NCI-H345 treated with DMSO at 0.1 percent for 48 hours (cell line): ENCODE measurements around the gene ONECUT3.
"Not testable (repeated sequence)": the region's sequence is repeated elsewhere in the genome, so short reads cannot be mapped to it uniquely, and the experiment has no call there.

Experiments used
- DNase-seq: peaks from one replicate; lab custom pipeline; 2025; ENCODE audit not compliant: unreplicated experiment; lab: John Stamatoyannopoulos, UW

The ONECUT3 gene

DNA sequence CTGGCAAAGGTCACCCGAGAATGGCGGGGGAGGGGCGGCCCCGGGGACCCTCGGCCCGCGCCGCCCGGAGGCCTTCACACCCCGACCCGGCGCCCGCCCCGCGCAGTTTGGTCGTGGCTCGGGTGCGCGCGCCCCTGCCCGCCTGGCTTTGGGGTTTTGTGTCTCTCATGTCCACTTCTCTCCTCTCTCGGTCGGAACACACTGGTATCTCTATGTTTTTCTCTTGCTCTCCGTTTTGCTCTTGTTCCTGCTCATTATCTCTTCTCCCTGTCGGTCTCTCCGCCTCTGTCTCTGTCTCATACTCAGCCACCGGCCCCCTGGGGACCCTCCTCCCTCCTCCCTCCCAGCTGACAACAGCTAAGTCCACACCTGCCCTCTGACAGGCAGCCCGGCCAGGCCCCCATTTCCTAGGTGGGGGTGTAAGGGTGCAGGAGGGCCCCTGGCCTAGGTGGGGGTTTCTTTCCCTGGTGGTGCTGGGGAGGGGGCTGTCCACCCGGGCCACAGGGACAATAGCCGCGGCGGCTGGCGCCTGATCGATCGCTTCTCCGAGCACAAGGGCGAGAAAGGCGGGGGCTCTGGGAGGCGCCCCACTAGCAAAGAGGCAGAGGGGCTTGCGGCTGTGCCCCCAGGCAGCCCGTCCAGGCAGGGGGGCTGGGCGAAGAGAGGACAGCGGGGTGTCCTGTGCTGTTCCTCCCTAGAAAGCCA, 2.3 kb downstream of the ONECUT3 start:
- DNase-seq, result no peak

DNA sequence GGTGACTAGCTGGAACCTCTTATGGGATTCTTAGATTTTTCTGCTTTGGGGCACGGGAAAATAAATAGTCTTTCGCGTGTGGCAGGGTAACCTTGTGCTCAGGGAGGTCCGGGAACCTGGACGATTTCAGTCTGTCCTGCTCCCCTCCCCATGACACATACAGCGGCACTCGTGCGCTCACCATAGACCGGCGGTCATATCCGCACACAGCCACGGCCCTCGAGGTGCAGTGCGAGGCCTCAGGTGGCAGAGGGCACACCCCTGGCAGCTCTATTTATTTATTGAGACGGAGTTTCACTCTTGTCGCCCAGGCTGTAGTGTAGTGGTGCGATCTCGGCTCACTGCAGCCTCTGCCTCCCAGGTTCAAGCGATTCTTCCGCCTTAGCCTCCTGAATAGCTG, 3.0 kb downstream of the ONECUT3 start:
- DNase-seq, result no peak

DNA sequence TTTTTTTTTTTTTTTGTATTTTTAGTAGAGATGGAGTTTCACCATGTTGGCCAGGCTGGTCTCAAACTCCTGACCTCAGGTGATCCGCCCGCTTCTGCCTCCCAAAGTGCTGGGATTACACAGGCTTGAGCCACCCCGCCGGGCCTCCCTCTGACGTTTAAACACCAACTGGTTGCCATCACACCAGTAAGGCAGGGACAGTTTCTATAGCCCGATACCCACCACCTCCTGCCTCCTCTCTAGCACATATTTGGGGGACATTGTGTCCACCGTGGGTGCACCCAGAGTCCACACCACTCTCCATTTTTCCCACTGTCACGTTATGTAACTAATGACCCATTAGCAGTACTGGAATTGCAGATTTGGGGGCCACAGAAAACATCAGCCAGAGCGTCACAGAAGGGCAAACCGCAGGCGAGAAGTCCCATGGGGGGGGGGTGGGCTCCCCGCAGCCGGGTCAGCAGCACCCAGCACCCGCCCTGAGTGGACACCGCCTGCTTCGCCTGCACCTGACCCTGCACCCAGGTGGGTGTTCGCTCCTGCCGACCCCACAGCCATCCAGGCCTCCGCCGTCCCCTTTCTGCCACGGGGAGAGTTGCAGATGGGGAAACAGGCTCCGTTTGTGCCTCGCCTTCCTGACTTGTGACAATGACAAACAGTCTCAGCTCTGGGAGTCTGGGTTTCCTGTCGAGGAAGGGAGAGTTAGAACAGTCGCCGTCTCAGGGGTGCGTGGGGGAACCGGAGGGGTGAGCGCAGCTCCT, 3.6 kb downstream of the ONECUT3 start:
- no peak for DNase-seq

DNA sequence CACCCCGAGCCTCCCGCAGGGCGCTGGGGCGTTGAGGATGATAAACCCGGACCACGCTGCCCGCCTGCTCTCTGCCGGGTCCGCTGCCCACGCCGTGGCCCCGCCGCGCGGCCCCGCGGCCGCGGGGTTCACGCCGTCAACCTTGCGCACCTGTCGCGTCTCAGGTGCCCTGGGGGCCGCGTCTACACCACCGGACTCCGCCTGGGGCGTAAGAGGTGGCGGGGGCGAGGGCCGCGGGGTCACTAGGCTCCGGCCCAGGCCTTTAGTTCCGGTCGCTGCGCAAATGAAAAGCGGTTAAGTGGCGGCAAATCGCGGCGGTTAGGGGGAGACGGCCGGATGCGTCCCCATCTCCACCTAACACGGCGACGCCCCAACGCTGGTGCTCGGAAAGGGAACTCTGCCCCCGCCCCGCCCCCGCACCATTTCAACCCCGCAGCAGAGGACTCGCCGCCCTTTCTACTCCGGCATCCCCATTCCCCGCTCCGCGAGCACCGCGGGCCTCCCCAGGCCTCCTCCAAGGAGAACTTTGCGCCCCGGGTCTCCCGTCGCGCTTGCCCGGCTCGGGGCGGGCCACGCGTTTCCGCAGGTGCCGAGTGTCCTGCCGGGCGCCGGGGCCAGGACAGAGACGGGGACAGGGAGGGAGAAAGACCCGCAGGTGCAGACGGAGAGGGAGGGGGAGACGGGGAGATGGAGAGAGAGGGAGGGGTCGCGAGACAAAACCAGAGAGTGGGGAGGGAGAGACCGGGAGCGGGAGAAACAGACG, 4.3 kb downstream of the ONECUT3 start:
- DNase-seq, result no peak

DNA sequence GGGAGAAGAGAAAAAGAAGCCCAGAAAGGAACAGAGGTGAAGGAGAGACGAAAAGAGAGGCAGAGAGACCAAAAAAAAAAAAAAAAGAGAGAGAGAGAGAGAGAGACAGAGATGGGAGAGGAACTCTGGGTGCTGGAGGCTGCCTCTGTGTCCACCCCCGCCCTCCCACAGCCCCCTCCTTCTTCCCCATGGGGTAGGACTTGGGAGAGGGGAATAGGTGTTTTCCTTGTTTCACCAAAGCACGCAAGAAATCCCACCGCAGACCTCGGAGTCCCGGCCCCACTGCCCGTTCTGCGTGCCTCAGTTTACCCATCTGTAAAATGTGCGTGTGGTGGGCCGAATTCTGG, 4.9 kb downstream of the ONECUT3 start:
- DNase-seq, result no peak

DNA sequence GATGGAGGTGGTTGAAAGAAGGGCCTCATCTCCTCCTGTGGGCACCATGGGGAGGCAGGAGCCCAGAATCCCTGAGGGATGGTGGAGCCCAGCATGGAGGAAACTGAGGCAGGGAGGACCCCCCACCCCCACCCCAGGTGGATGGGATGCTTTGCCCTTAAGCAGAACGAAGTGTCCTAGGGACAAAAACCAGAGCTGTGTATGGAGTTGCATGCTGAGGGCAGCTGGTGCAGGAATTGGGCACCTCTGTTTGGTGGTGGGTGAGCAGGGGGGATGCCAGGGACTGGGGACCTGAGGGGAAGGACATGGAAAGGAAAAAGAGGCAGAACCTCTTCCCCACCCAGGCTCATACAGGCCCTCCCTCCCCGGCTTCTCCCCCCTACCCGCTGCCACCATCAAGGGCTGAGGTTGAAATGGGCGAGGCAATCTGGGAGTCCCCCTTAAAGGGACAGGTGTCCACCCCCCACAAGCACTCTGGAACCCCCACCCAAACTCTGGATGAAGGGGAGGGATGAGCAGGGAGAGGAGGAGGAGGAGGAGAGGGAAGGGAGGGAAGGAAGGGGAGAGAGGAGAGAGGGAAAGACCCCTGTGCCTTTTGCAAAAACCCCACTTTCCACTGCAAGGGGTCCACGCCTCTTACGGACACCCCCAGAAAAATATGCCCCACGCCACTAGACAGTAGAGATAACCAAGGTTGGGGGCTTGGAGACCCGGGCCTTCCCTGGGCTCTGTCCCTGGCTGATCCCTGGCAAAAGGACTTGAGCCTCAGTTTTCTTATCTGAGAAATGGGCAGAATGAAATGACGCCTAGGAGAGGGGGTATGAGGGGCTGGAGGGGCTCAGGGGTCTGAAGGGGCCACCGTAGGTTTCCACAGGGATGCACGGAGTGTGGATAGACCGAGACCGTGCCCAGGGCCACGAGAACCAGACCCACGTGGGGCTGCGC, 5.9 kb downstream of the ONECUT3 start:
- no peak for DNase-seq

DNA sequence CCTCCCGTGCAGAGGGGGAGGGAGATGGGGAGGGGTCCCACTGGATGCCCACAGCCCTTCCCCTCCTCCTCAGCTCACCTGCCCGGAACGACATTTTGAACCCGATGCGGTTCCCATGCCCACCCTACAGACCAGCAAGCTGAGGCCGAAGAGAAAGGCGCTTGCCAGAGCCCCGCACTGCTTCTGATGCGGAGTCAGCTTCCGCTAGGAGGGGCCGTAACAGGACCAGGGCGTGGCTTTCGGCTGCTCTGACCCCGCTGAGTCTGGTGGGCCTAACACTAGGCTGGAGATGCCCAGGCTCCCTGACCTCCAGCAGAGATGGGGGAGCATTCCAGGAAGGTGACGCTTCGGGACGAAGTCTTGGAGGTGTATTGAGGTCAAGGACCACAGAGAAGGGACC, 6.7 kb downstream of the ONECUT3 start:
- DNase-seq, result no peak

DNA sequence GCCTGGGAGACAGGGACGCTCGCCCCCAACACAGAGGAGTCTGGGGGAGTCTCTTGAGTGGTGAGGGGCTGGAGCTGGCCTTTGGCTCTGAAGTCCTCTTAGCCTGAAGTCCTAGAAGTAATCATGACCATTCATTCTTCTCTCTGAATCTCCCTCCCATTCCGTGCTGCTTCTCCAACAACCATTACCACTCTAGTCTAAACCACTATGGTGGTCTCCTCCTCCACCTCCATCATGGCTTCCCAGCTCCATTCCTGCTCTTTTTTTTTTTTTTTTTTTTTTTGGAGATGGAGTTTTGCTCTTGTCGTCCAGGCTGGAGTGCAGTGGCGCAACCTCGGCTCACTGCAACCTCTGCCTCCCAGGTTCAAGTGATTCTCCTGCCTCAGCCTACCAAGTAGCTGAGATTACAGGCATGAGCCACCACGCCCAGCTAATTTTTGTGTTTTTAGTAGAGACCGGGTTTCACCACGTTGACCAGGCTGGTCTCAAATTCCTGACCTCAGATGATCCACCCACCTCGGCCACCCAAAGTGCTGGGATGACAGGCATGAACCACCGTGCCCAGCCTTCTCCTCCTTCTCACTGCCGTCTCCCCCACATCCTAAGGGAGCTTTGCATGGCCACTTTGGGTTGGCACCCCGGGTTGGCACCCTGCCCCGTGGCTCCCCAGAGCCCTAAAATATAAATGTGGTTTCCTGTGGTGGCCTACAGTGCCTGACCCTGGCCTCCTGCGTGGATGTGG, 7.7 kb downstream of the ONECUT3 start:
- not testable (repeated sequence) for DNase-seq

DNA sequence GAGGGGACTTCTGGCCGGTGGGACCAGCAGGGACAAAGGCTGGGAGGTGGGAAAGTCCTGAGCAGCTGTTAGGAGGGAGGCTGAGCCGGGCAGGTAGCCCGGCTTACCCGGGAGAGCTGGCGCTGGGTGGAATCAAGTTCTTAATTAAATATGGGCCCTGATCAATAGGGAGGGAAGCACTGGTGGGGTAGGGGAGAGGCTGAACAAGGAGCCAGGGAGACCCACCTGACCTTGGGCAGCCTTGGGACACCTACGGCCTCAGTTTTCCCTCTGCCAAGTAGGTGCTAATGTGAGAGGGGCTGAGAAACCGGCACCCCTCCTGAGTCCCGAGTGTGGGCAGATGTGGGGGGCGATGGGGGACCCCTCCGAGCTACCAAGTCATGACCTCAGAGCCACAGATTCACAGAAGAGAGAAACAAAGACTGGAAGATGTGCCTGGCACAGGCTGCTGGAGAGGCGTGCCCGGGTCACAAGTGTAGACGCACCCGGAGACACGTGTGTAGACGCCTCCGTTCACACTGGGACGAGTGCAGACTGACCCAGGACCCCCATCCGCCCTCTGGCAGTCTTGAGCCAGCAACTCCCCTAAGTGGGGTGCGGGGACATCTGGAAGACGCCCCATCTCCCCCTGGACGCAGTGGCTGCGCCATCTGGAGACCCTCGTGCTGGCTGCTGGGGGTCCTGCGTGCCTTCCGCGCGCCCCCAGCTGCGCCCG, 8.4 kb downstream of the ONECUT3 start:
- DNase-seq, result no peak

DNA sequence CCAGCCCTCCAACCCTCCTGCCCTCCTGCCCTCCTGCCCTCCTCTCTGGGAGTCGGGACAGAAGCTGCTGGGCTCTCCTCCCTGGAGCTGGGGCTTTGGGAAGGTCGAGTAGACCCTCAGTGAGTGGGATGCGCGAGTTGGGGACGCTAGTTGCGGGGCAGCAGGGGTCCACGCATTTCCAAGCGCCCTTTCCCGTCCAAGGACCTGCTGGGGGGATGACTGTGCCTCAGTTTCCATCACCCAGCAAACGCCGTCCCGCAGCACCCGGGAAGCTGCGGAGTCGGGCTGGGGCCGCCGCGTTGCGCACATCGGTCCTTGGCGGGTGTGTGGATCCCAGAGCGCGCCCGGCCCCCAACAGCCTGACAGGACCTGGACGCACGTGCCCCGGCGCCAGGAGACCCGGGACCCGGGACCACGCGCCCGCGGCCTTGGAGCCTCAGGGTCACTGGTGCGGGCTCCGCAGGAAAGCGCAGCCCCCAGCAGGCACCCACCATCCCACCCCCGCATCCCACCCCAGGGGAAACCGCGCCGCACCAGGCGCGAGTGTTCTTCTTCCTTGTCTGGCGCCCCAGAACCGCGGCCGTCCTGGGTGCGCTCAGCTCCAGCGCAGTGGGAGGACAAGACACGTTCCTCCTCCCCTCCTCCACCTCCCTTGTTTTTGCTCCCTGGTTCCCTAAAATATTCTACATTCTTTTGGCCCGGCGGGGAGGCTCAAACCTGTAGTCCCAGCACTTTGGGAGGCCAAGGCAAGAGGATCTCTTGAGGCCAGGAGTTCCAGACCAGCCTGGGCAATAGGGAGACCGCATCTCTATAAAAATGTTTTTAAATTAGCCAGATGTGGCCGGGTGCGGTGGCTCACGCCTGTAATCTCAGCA, 9.2 kb downstream of the ONECUT3 start:
- no peak for DNase-seq

DNA sequence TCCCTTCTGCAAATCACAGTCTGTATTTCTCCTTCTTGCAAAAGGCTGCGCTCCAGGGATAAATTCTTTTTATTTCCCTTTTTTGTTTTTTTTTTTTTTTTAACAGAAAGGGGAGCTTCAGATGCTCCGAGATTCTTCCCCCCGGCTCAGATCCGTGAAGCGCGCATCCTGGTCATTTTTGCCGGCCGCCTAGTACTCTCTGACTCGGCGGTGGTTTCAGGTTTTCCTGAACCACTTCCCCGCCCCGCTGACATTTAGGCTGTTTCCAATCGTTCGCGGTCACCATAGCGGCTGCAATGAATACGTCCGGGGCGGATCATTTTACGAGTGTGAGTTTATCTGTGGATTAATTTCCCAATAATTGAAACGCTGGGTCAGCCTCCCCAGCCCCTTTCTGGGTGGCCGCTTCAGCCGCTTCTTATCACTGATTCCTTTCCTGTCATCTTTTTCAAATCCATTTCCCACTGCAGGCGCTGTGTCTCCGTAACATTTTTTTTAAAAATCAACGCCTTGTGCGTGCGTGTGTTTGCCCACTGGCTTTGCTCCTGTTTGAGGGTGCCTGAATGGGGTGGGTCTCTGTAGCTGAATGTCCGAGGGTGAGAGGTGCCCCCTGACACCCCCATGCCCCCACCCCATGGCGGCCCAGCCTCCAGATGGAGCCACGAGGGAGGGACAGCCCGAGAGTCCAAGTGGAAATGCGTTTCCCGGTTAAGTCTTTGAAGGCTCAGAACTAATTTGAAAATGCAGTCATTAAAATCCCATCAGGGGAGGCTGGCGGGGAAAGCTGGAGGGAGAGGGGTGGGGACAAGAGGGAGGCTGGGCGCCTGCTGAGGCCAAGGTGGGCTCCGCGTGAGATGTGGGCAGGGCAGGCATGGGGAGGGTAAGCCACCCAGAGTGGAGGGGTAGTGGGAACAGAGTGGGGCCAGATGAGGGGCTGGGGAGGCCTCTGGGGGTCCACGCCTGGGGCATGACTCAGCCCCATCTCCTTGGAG, 10.6 kb downstream of the ONECUT3 start:
- no peak for DNase-seq

DNA sequence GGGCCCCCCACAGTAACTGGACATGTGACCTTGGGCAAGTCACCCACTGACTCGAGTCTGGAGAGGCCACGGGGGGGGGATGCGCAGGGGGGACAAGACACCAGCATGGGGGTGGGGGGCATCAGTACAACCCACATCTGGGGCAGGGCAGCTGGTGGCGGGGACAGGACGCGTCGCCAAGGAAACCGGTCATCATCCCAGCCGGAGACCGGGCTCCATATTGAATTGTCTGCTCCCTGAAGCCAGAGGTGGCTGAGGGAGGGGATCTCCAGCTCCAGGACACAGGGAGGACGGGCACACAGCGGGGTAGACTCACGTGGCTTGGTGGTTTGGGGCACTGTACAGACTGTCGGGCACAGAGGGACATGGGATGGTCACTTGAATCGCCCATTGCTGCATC, 11.4 kb downstream of the ONECUT3 start:
- DNase-seq, result no peak

DNA sequence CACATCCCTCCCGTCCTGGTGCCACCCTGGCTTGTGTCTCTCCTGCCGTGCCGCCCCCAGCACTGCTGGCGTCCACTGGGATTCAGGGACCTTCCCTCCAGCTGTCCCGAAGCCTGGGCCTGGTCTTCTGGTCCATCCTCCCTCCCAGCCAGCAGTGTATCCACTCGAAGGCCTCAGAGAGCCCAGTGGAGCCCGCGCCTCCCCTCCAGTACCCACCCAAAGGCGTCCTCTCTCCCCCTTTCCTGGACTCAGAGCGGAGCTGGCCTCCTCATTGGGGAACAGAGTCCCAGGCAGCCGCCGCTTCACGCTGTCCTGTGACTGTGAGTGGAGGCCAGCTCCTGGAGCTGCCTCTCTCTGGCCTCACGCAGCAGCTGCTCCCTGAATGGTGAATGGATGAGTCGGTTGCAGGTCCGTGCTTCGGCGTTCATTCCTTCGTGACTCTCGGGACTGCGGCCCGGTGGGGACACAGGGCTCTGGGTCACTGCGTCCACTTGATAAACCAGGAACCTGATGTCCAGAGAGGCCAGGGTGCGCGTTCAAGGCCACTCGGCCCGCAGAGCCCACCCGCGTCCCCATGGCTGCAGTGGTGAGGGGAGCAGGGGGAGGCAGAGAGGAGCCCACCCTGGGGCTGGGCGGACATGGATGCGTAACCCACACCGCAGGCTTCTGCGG, 12.1 kb downstream of the ONECUT3 start:
- no peak for DNase-seq

DNA sequence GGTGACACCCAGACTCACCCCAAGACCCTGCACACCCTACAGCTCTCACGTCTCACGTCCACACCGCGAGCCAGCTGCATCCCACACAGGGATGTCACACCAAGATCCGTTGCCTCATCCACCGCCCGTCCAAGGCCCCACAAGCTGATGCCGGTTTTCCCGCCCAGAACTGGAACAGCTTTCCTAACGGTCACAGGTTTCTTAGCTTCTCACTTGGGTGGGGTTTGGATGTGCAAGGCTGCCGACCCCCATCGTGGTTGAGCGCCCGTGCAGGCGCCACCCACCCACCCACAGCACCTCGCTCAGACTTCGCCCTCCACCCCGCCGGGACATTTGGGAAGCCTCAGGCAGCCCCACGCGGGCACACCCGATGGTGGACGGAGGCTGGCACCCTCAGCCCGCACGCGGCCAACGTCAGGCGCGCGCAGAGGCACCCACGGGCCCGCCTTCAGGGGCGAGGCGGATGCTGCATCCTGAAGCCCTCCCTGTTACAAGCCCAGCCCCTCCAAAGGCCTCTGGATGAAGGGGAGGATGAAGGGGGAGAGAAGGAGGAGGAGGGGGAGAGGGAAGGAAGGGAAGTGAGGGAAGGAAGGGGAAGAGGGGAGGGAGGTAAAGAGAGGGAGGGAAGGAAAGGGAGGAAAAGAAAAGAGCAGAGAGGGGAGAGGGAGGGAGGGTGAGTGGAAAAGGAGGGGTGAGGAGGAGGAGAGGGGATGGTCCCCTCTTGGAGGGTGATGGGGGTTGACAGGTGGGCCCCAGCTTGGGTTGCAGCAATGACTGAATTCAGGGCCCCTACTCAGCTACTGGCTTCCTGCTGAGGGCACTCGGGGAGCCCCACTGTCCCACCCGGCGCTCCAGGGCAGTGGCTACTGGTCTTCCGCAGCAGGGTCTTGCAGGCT, 12.8 kb downstream of the ONECUT3 start:
- DNase-seq, result no peak

DNA sequence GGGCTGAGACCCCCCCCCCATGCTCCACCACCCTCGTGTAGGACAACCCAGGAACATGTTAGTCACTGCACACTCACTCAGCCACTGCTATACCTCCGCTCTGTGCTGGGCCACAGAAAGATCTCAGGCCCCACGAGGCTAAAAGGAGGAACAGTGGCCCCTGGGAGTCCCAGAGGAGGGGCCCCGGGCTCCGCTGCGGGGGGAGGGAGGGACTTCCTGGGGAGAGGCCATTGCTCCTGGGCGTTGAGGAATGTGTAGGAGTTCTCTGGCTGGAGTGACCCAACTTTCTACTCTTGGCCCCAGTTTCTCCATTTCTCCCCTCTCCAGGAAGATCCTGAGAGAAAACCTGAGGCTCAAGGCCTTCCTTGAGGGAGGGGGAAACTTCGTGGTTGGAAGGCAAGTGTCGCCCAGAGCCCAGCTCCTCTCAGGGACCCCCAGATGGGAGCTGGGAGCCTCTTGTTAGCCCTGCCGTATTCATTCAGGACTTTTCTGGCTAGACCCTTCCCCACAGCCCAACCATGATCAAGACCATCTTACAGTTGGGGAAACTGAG, 13.6 kb downstream of the ONECUT3 start:
- DNase-seq, result no peak
